Activated B cell treated with CpG ODN at 0.5 μM for 24 hours (primary cell): ENCODE data around the gene ZNF607. TPM values are rescaled to one million over a fixed set of nuclear protein-coding genes. Genes with fewer than 3 reads are reported as not detected.

Experiments used
- ATAC-seq: fragments of 200-7000 bp; cut with Tn5 transposase; one replicate; pipeline ENCODE4 v1.10.0; 2021; ENCODE audit warnings: low read depth, mild to moderate bottlenecking, moderate library complexity
- CTCF ChIA-PET: fragments of 350-600 bp; sonication (Branson Sonifier 250); formaldehyde crosslinking; loops from one replicate; lab custom pipeline; 2021; ENCODE audit warnings: antibody characterized with exemption; lab: Charles Lee
- POLR2A ChIA-PET: fragments of 350-600 bp; sonication (Branson Sonifier 250); formaldehyde crosslinking; loops from one replicate; lab custom pipeline; 2021; ENCODE audit warnings: antibody characterized with exemption; lab: Charles Lee
- DNase-seq: peaks from one replicate; pipeline ENCODE4 v3.0.0; 2022
- H3K27ac Mint-ChIP-seq: one replicate; pipeline ENCODE4 v1.8.0; 2020; ENCODE audit warnings: mixed read lengths
- H3K27me3 Mint-ChIP-seq: one replicate; pipeline ENCODE4 v1.8.0; 2021; ENCODE audit warnings: mixed read lengths
- H3K36me3 Mint-ChIP-seq: one replicate; pipeline ENCODE4 v1.8.0; 2021; ENCODE audit warnings: low read depth, mixed read lengths
- H3K4me1 Mint-ChIP-seq: one replicate; pipeline ENCODE4 v1.8.0; 2021; ENCODE audit warnings: mixed read lengths
- H3K4me3 Mint-ChIP-seq: one replicate; pipeline ENCODE4 v1.8.0; 2020; ENCODE audit warnings: mild to moderate bottlenecking, mixed read lengths
- H3K9me3 Mint-ChIP-seq: one replicate; pipeline ENCODE4 v1.8.0; 2020; ENCODE audit warnings: mixed read lengths
- CTCF ChIP-seq: fragments of 200-600 bp; IDR thresholded peaks from one replicate; pipeline ENCODE4 v1.8.0; 2022; ENCODE audit warnings: antibody characterized with exemption, mild to moderate bottlenecking
- intact Hi-C: fragments of 100-400 bp; cut with micrococcal nuclease; formaldehyde crosslinking; loops from one replicate; pipeline ENCODE4 v1.15.1; 2024
- total RNA-seq: library from RNA; stranded (reverse); gene quantifications from 2 replicates; pipeline ENCODE4 v1.2.3, GENCODE V29; 2022

ZNF607 gene
- total RNA-seq, 1 donor from 2014 or later: 9.6 TPM

- H3K27me3 Mint-ChIP-seq: no peaks in the 10 kb centered on the region
- ChIA-PET POLR2A (no interaction called here), CTCF (no interaction called here)
- TF ChIP-seq CTCF: no peak
- peaks cover 28% of the 10 kb centered on the region for H3K9me3 Mint-ChIP-seq
- intact Hi-C loops: no loop called here
- ATAC-seq: no peak
- H3K27ac Mint-ChIP-seq: no peak overlapping the region
- no peak overlapping the region for H3K4me3 Mint-ChIP-seq
- DNase-seq: no peak
- peaks cover 54% of the 10 kb centered on the region for H3K36me3 Mint-ChIP-seq
- H3K4me1 Mint-ChIP-seq: no peaks in the 10 kb centered on the region
Observed at GRCh38 chr19:37698216-37698615, 21.3 kb downstream of the ZNF607 start.

- no peak for DNase-seq
- ChIA-PET CTCF (no interaction called here), POLR2A (interaction anchor here (0.7 kb wide), 1 partner anchor 1480 kb away, joined by 3 read pairs; no protein-coding TSS in a partner anchor)
- H3K9me3 Mint-ChIP-seq: peaks cover 25% of the 10 kb centered on the region
- H3K36me3 Mint-ChIP-seq: peaks cover 44% of the 10 kb centered on the region
- TF ChIP-seq CTCF: no peak
- no peak overlapping the region for H3K4me3 Mint-ChIP-seq
- no peak overlapping the region for H3K27ac Mint-ChIP-seq
- intact Hi-C loops: no loop called here
- peaks cover 10% of the 10 kb centered on the region for H3K4me1 Mint-ChIP-seq
- no peaks in the 10 kb centered on the region for H3K27me3 Mint-ChIP-seq
- ATAC-seq: no peak
Observed at GRCh38 chr19:37695144-37695899, 24.2 kb downstream of the ZNF607 start.

- intact Hi-C loops: loop anchor here (1.0 to 2.0 kb wide), 7 partner anchors 26 to 376 kb away; partner anchors contain the start of genes ZFP30, ZNF527, ZNF540 and ZNF569
- H3K27me3 Mint-ChIP-seq: no peaks in the 10 kb centered on the region
- peaks cover 23% of the 10 kb centered on the region for H3K36me3 Mint-ChIP-seq
- H3K4me3 Mint-ChIP-seq: peak overlapping the region; percentile 11
- DNase-seq (no peak), ATAC-seq (no peak)
- peaks cover 12% of the 10 kb centered on the region for H3K9me3 Mint-ChIP-seq
- no peak for TF ChIP-seq CTCF
- CTCF ChIA-PET: no interaction called here
- no peak overlapping the region for H3K27ac Mint-ChIP-seq
- H3K4me1 Mint-ChIP-seq: peaks cover 10% of the 10 kb centered on the region
- POLR2A ChIA-PET: interaction anchor here (0.6 to 1.9 kb wide), 6 partner anchors 9 to 224 kb away, joined by 3 to 9 read pairs (median 6); partner anchors contain the start of genes ZNF540, ZNF570, ZNF571 and ZNF573
Observed at GRCh38 chr19:37692956-37693620, 26.5 kb downstream of the ZNF607 start.

GRCh38 chr19:37691881-37692504 is 27.6 kb downstream of the ZNF607 start:
- peak overlapping the region; percentile 94 for H3K4me3 Mint-ChIP-seq
- no peak for TF ChIP-seq CTCF
- peak overlapping the region; percentile 86 for H3K27ac Mint-ChIP-seq
- ChIA-PET CTCF (no interaction called here), POLR2A (interaction anchor here (0.6 to 1.9 kb wide), 10 partner anchors 14 to 1637 kb away, joined by 3 to 9 read pairs (median 4); partner anchors contain the start of genes ZNF260, ZNF540, ZNF570 and ZNF571)
- peaks cover 14% of the 10 kb centered on the region for H3K36me3 Mint-ChIP-seq
- DNase-seq: peak; percentile 69
- H3K9me3 Mint-ChIP-seq: peaks cover 6% of the 10 kb centered on the region
- peaks cover 10% of the 10 kb centered on the region for H3K4me1 Mint-ChIP-seq
- no peaks in the 10 kb centered on the region for H3K27me3 Mint-ChIP-seq
- ATAC-seq: peak; percentile 94
- intact Hi-C loops: loop anchor here (1.0 to 2.0 kb wide), 7 partner anchors 27 to 375 kb away; partner anchors contain the start of genes ZFP30, ZNF527, ZNF540 and ZNF569
